GM18499 (cell line): Measurements from ENCODE around the gene PRMT5.

Experiments used
- ATAC-seq: cut with Tn5 transposase; IDR thresholded peaks from one replicate; pipeline ENCODE4 v1.9.1; 2021; ENCODE audit warnings: moderate number of reproducible peaks; ENCODE audit not compliant: insufficient read depth, unreplicated experiment

PRMT5 gene

GRCh38 chr14:22900081-22900799 is 28.9 kb downstream of the PRMT5 start:
- ATAC-seq: no peak

- ATAC-seq: no peak
These were observed 30.7 kb downstream of the PRMT5 start for GRCh38 chr14:22898302-22899090.

GRCh38 chr14:22897357-22897756 is 31.8 kb downstream of the PRMT5 start:
- no peak for ATAC-seq

GRCh38 chr14:22896760-22897159 is 32.4 kb downstream of the PRMT5 start:
- no peak for ATAC-seq

GRCh38 chr14:22896356-22896755 is 32.8 kb downstream of the PRMT5 start:
- no peak for ATAC-seq

GRCh38 chr14:22895402-22895801 is 33.8 kb downstream of the PRMT5 start:
- no peak for ATAC-seq

- no peak for ATAC-seq
These were observed 35.5 kb downstream of the PRMT5 start for GRCh38 chr14:22893706-22894105.

GRCh38 chr14:22892488-22892887 is 36.7 kb downstream of the PRMT5 start:
- ATAC-seq: no peak

- ATAC-seq: no peak
These were observed 38.8 kb downstream of the PRMT5 start for GRCh38 chr14:22890416-22890815.

- no peak for ATAC-seq
These were observed 40.5 kb downstream of the PRMT5 start for GRCh38 chr14:22888662-22889061.

- no peak for ATAC-seq
These were observed 41.2 kb downstream of the PRMT5 start for GRCh38 chr14:22887990-22888378.

GRCh38 chr14:22887260-22887989 is 41.8 kb downstream of the PRMT5 start:
- no peak for ATAC-seq

- ATAC-seq: no peak
These were observed 42.5 kb downstream of the PRMT5 start for GRCh38 chr14:22886500-22887259.

- ATAC-seq: no peak
These were observed 43.2 kb downstream of the PRMT5 start for GRCh38 chr14:22885975-22886374.

- ATAC-seq: no peak
These were observed 44.2 kb downstream of the PRMT5 start for GRCh38 chr14:22884738-22885523.

- no peak for ATAC-seq
These were observed 45.0 kb downstream of the PRMT5 start for GRCh38 chr14:22884076-22884737.

GRCh38 chr14:22883173-22883976 is 45.8 kb downstream of the PRMT5 start, which contains the start of gene REM2:
REM2 (plus strand) TSS chr14:22883222; CDS start chr14:22883288, 66 bp downstream.
- ATAC-seq: no peak

GRCh38 chr14:22882529-22883172 is 46.5 kb downstream of the PRMT5 start:
- no peak for ATAC-seq
